Measurements from ENCODE around the gene SLC2A11. TPM values are rescaled to one million over a fixed set of nuclear protein-coding genes. Genes with fewer than 3 reads are reported as not detected.
A peak's percentile ranks its signal among the peaks of the same experiment; 100 is the strongest.

The SLC2A11 gene
- total RNA-seq, 1 donor from 2014 or later = 8.2 TPM

- TF ChIP-seq CTCF (IDR thresholded peaks at IDR 0.05; ENCODE audit: insufficient read depth, low read length, severe bottlenecking) = no peak
- H3K36me3 ChIP-seq (ENCODE audit: control insufficient read depth, insufficient read depth, low read length) = no peaks in the 10 kb centered on the region
- FAIRE-seq = no peak
- no peak for DNase-seq (ENCODE audit: low read depth)
- no peaks in the 10 kb centered on the region for H3K27me3 ChIP-seq (ENCODE audit: control insufficient read depth, insufficient read depth, low read length)
- H3K4me3 ChIP-seq (ENCODE audit: low read depth, low read length) = no peak overlapping the region
Measured at GRCh38 chr22:23847310-23847920, 10.3 kb upstream of the SLC2A11 start.

- no peaks in the 10 kb centered on the region for H3K27me3 ChIP-seq (ENCODE audit: control insufficient read depth, insufficient read depth, low read length)
- TF ChIP-seq CTCF (IDR thresholded peaks at IDR 0.05; ENCODE audit: insufficient read depth, low read length, severe bottlenecking) = no peak
- H3K36me3 ChIP-seq (ENCODE audit: control insufficient read depth, insufficient read depth, low read length) = no peaks in the 10 kb centered on the region
- no peak overlapping the region for H3K4me3 ChIP-seq (ENCODE audit: low read depth, low read length)
- DNase-seq (ENCODE audit: low read depth) (no peak), FAIRE-seq (no peak)
Measured at GRCh38 chr22:23847991-23848864, 9.4 kb upstream of the SLC2A11 start.

- FAIRE-seq (no peak), DNase-seq (ENCODE audit: low read depth) (peak; percentile 38)
- Histone ChIP-seq H3K36me3 (ENCODE audit: control insufficient read depth, insufficient read depth, low read length) (no peaks in the 10 kb centered on the region), H3K4me3 (ENCODE audit: low read depth, low read length) (no peak overlapping the region), H3K27me3 (ENCODE audit: control insufficient read depth, insufficient read depth, low read length) (no peaks in the 10 kb centered on the region)
- peak; percentile 99 for TF ChIP-seq CTCF (IDR thresholded peaks at IDR 0.05; ENCODE audit: insufficient read depth, low read length, severe bottlenecking)
Measured at GRCh38 chr22:23849009-23850006, 8.4 kb upstream of the SLC2A11 start.

GRCh38 chr22:23850136-23850611 is 7.5 kb upstream of the SLC2A11 start:
- peak; percentile 75 for FAIRE-seq
- no peak for DNase-seq (ENCODE audit: low read depth)
- Histone ChIP-seq H3K4me3 (ENCODE audit: low read depth, low read length) (no peak overlapping the region), H3K36me3 (ENCODE audit: control insufficient read depth, insufficient read depth, low read length) (no peaks in the 10 kb centered on the region), H3K27me3 (ENCODE audit: control insufficient read depth, insufficient read depth, low read length) (no peaks in the 10 kb centered on the region)
- no peak for TF ChIP-seq CTCF (IDR thresholded peaks at IDR 0.05; ENCODE audit: insufficient read depth, low read length, severe bottlenecking)

- TF ChIP-seq CTCF (IDR thresholded peaks at IDR 0.05; ENCODE audit: insufficient read depth, low read length, severe bottlenecking) = no peak
- Histone ChIP-seq H3K4me3 (ENCODE audit: low read depth, low read length) (peak overlapping the region; percentile 56), H3K36me3 (ENCODE audit: control insufficient read depth, insufficient read depth, low read length) (no peaks in the 10 kb centered on the region), H3K27me3 (ENCODE audit: control insufficient read depth, insufficient read depth, low read length) (no peaks in the 10 kb centered on the region)
- DNase-seq (ENCODE audit: low read depth) (peak; percentile 17), FAIRE-seq (no peak)
Measured at GRCh38 chr22:23856721-23857605, 712 bp upstream of the SLC2A11 start.
